Measurements from ENCODE around the gene NUDT21. TPM values are rescaled to one million over a fixed set of nuclear protein-coding genes. Genes with fewer than 3 reads are reported as not detected.
A peak's percentile ranks its signal among the peaks of the same experiment; 100 is the strongest.

Gene NUDT21
- total and polyA plus RNA-seq, 2 of the 8 experiments (the other 6 are each of a cell fraction or from before 2014, with no cell fraction given): 78.1 to 277 TPM

GRCh38 chr16:56424791-56425438 is 26.2 kb downstream of the NUDT21 start:
- no peak overlapping the region for H4K91ac ChIP-seq (replicated peaks; ENCODE audit: insufficient read length, low read length)
- peak overlapping the region; percentile 79 to 85 for H3K4me2 ChIP-seq (ENCODE audit: insufficient read depth in 1 of 2, low read depth in 2 of 2, low read length in 2 of 2)
- H2BK12ac ChIP-seq (ENCODE audit: low read depth, low read length): no peak overlapping the region
- peak overlapping the region; percentile 80; the same call in 1 of the 2 replicates for H3K18ac ChIP-seq (ENCODE audit: extremely low read depth, low read length)
- H4K20me1 ChIP-seq (replicated peaks in 1 of 2; ENCODE audit: control insufficient read depth in 1 of 2, insufficient read depth in 2 of 2, low read length in 2 of 2): peaks cover 2 to 11% of the 10 kb centered on the region in 2 experiments
- peak overlapping the region; percentile 52; the same call in 1 of the 2 replicates for H4K8ac ChIP-seq (ENCODE audit: extremely low read depth, insufficient read depth, low read length)
- no peaks in the 10 kb centered on the region for H3K79me1 ChIP-seq (ENCODE audit: low read depth, low read length)
- H3K4me3 ChIP-seq (ENCODE audit: extremely low read depth in 1 of 4, insufficient read depth in 2 of 4, low read depth in 3 of 4, low read length in 4 of 4): peak overlapping the region; percentile 57 to 83 (median 67)
- FAIRE-seq (no peak), DNase-seq (ENCODE audit: low read depth in 1 of 2, low spot score in 2 of 2) (peak in 1 of 2 experiments; percentile 63)
- peaks cover 9% of the 10 kb centered on the region; the same call in 1 of the 2 replicates for H3K23me2 ChIP-seq (ENCODE audit: low read depth, low read length)
- no peak overlapping the region for H2AK5ac ChIP-seq (ENCODE audit: low read depth, low read length)
- no peaks in the 10 kb centered on the region for H3K9me3 ChIP-seq (ENCODE audit: insufficient read depth in 2 of 2, low read depth in 1 of 2, low read length in 1 of 2)
- TF ChIP-seq HDAC6 (IDR thresholded peaks at IDR 0.05; ENCODE audit: low read depth, low read length): no peak
- peak; percentile 20; the same call in 1 of the 2 replicates for TF ChIP-seq EGR1 (IDR thresholded peaks at IDR 0.05; ENCODE audit: borderline replicate concordance, low read depth, low read length)
- no peak for TF ChIP-seq KDM5A (IDR thresholded peaks at IDR 0.05; ENCODE audit: low read length)
- peak; percentile 56 for TF ChIP-seq PHF8 (conservative IDR thresholded peaks at IDR 0.05; ENCODE audit: low read depth, low read length)
- peak; percentile 85 for TF ChIP-seq KDM4A (IDR thresholded peaks at IDR 0.05; ENCODE audit: low read depth, low read length, severe bottlenecking)
- peak; percentile 52 for TF ChIP-seq CTBP2 (IDR thresholded peaks at IDR 0.05; ENCODE audit: borderline replicate concordance, insufficient read depth, insufficient read length, low read length)
- TF ChIP-seq SP1 (IDR thresholded peaks at IDR 0.05; ENCODE audit: low read depth, low read length): no peak
- TF ChIP-seq CEBPB (IDR thresholded peaks at IDR 0.05; ENCODE audit: low read depth, low read length): no peak
- TF ChIP-seq SIN3A (conservative IDR thresholded peaks at IDR 0.05 in 1 of 2, IDR thresholded peaks at IDR 0.05 in 1 of 2; ENCODE audit: low read depth in 1 of 2, low read length in 2 of 2): peak in 1 of 2 experiments; percentile 66; a peak in 1 of 4 replicates
- TF ChIP-seq CBX5 (IDR thresholded peaks at IDR 0.05; ENCODE audit: low read depth, low read length): no peak
- no peaks in the 10 kb centered on the region; a peak in 1 of 8 replicates for H3K36me3 ChIP-seq (ENCODE audit: control insufficient read depth in 2 of 4, insufficient read depth in 4 of 4, low read length in 3 of 4)
- ChIA-PET CTCF (ENCODE audit: partially characterized antibody) (no interaction called here), POLR2A (ENCODE audit: partially characterized antibody) (no interaction called here)
- H3K56ac ChIP-seq (replicated peaks; ENCODE audit: insufficient read length, low read depth, low read length): no peak overlapping the region
- H2BK15ac ChIP-seq (ENCODE audit: low read length): no peak overlapping the region
- no peak overlapping the region for H4K5ac ChIP-seq (ENCODE audit: insufficient read length, low read depth, low read length)
- WGBS, 2 experiments (ENCODE audit: extremely low coverage in 1 of 2, insufficient coverage in 1 of 2, insufficient read length in 1 of 2, insufficient replicate concordance in 2 of 2, low coverage in 1 of 2, low lambda C conversion rate in 2 of 2, missing lambda C conversion rate in 1 of 2): 3% methylated on average over 30 of the region's 79 CpGs; no CpG with 5 or more reads in 1 of the 2 experiments
- H3K79me2 ChIP-seq (ENCODE audit: control insufficient read depth in 1 of 2, insufficient read depth in 2 of 2, low read length in 2 of 2): peaks cover 0 to 21% of the 10 kb centered on the region in 2 experiments; a peak in 1 of 4 replicates
- H2BK5ac ChIP-seq (ENCODE audit: low read depth, low read length): no peak overlapping the region
- no peak overlapping the region for H2AFZ ChIP-seq (ENCODE audit: low read length)
- no peak overlapping the region for H3K27ac ChIP-seq (ENCODE audit: low read depth, low read length)
- no peak overlapping the region for H3K23ac ChIP-seq (ENCODE audit: insufficient read length)
- peak overlapping the region in 3 of 4 experiments; percentile 35 to 59 (median 56); a peak in 5 of 7 replicates for H3K9ac ChIP-seq (replicated peaks in 1 of 4; ENCODE audit: extremely low read depth in 1 of 4, low read depth in 3 of 4, low read length in 3 of 4)
- peaks cover 0 to 12% (median 8%) of the 10 kb centered on the region in 4 experiments; a peak in 6 of 7 replicates for H3K4me1 ChIP-seq (replicated peaks in 1 of 4; ENCODE audit: control insufficient read depth in 3 of 4, insufficient read depth in 4 of 4, low read length in 3 of 4)
- no peak overlapping the region for H3K14ac ChIP-seq (ENCODE audit: insufficient read length)
- H3K27me3 ChIP-seq (replicated peaks in 1 of 4; ENCODE audit: control insufficient read depth in 3 of 4, extremely low read depth in 1 of 4, insufficient read depth in 3 of 4, low read length in 3 of 4): peaks cover 0 to 6% (median 3%) of the 10 kb centered on the region in 4 experiments; a peak in 3 of 7 replicates
- H2BK120ac ChIP-seq (replicated peaks; ENCODE audit: low read depth, low read length): no peak overlapping the region
- no peak overlapping the region for H2BK20ac ChIP-seq (ENCODE audit: low read length)
- no peak overlapping the region for H3K4ac ChIP-seq (replicated peaks; ENCODE audit: insufficient read length, low read depth, low read length)

Measured in H1 (cell line).